Fibroblast of lung (primary cell): ENCODE measurements around the gene COX7A2.

Experiments
- CTCF ChIP-seq, 2 donors: IDR thresholded peaks in 1 of 2; conservative IDR thresholded peaks in 1 of 2; 1 replicate in 1 of 2; 2 replicates in 1 of 2; pipeline ENCODE4 v1.5.1; 2011 to 2012; ENCODE audit warnings: low read length in 2 of 2, control low read depth in 1 of 2, inconsistent platforms in 1 of 2, low read depth in 1 of 2, mild to moderate bottlenecking in 1 of 2
- EZH2 ChIP-seq: IDR thresholded peaks from 2 replicates; pipeline ENCODE4 v1.5.1; 2012; ENCODE audit warnings: low read length, control low read depth, mild to moderate bottlenecking; ENCODE audit errors: missing control alignments

- TF ChIP-seq CTCF (conservative IDR thresholded peaks at IDR 0.05 in 1 of 2, IDR thresholded peaks at IDR 0.05 in 1 of 2; ENCODE audit: low read depth in 1 of 2, low read length in 2 of 2) (no peak), EZH2 (no peak)
Observed at GRCh38 chr6:75220357-75220756, 23.2 kb downstream of the COX7A2 start.
